Thyroid gland (tissue), 4 donors: Measurements from ENCODE around the gene CDC45. TPM values are rescaled to one million over a fixed set of nuclear protein-coding genes. Genes with fewer than 3 reads are reported as not detected.

Experiments used
- DNase-seq, 2 donors: peaks; one replicate each; pipeline ENCODE4 v3.0.0-alpha.2; 2019
- H3K27ac ChIP-seq, 3 donors: fragments of 200-600 bp; sonication (generic); 1 replicate in 2 of 3; 2 replicates in 1 of 3; pipeline ENCODE4 v1.5.1; 2016 to 2019; ENCODE audit warnings: mild to moderate bottlenecking in 1 of 3, moderate library complexity in 1 of 3
- H3K27me3 ChIP-seq: fragments of 200-600 bp; sonication (generic); one replicate; pipeline ENCODE4 v1.5.1; 2019
- H3K36me3 ChIP-seq, 2 donors: fragments of 200-600 bp; sonication (generic); one replicate each; pipeline ENCODE4 v1.5.1; 2016 to 2019
- H3K4me1 ChIP-seq, 2 donors: fragments of 200-600 bp; sonication (generic); one replicate each; pipeline ENCODE4 v1.5.1; 2017 to 2019
- H3K4me3 ChIP-seq, 3 donors: fragments of 200-600 bp; sonication (generic); replicated peaks in 1 of 3; 1 replicate in 2 of 3; 2 replicates in 1 of 3; pipeline ENCODE4 v1.5.1; 2016; ENCODE audit warnings: mild to moderate bottlenecking in 1 of 3
- H3K9me3 ChIP-seq: fragments of 200-600 bp; sonication (generic); one replicate; pipeline ENCODE4 v1.5.1; 2017
- CTCF ChIP-seq, 6 experiments: fragments of 200-600 bp in 3 of 6; fragments of 450-650 bp in 3 of 6; sonication (generic) in 3 of 6; IDR thresholded peaks; one replicate each; pipeline ENCODE4 v1.5.1; 2016 to 2019; ENCODE audit warnings: antibody characterized with exemption in 6 of 6, mild to moderate bottlenecking in 2 of 6, inconsistent platforms in 1 of 6, moderate library complexity in 1 of 6
- POLR2A ChIP-seq, 2 donors: fragments of 450-650 bp; IDR thresholded peaks; one replicate each; pipeline ENCODE4 v1.6.1; 2017; ENCODE audit warnings: antibody characterized with exemption in 2 of 2, mild to moderate bottlenecking in 2 of 2, moderate library complexity in 1 of 2
- WGBS, 2 donors: methylation state at CpG; one replicate each; pipeline ENCODE4 v1.1.5; 2017; 5-methylcytosine and 5-hydroxymethylcytosine counted together
- intact Hi-C: fragments of 100-400 bp; cut with DNase I; formaldehyde crosslinking; loops from one replicate; pipeline ENCODE4 v1.15.1; 2023
- total RNA-seq, 4 donors: library from RNA; depleted of rRNA; stranded (reverse); fragments of >200 nt; gene quantifications; one replicate each; pipeline ENCODE4 v1.2.3, GENCODE V29; 2016

Gene CDC45
- total RNA-seq, 4 donors from 2014 or later: 0.24 to 1.9 (median 1.7) TPM; not detected in 1

GRCh38 chr22:19471572-19471971, 8.1 kb upstream of the CDC45 start:
- no peak overlapping the region for H3K27ac ChIP-seq
- WGBS, 2 donors: 86 to 90% methylated on average over 11 of the region's 11 CpGs
- H3K4me1 ChIP-seq: no peaks in the 10 kb centered on the region
- intact Hi-C loops: loop anchor here (10.0 kb wide), 1 partner anchor 287 kb away; no protein-coding TSS in a partner anchor
- H3K4me3 ChIP-seq: no peak overlapping the region
- DNase-seq: no peak
- H3K27me3 ChIP-seq: no peaks in the 10 kb centered on the region
- H3K9me3 ChIP-seq: no peaks in the 10 kb centered on the region
- TF ChIP-seq POLR2A (IDR thresholded peaks at IDR 0.05) (no peak), CTCF (IDR thresholded peaks at IDR 0.05) (no peak)
- H3K36me3 ChIP-seq: peaks cover 49 to 74% of the 10 kb centered on the region in 2 donors

- intact Hi-C loops: loop anchor here (10.0 kb wide), 1 partner anchor 287 kb away; no protein-coding TSS in a partner anchor
- WGBS, 2 donors: 91 to 94% methylated on average over 8 of the region's 8 CpGs
- TF ChIP-seq CTCF (IDR thresholded peaks at IDR 0.05): no peak
- Histone ChIP-seq H3K27ac (no peak overlapping the region), H3K4me1 (peaks cover under 1 to 2% of the 10 kb centered on the region in 2 donors), H3K9me3 (no peaks in the 10 kb centered on the region), H3K27me3 (no peaks in the 10 kb centered on the region), H3K4me3 (no peak overlapping the region), H3K36me3 (peaks cover 43 to 67% of the 10 kb centered on the region in 2 donors)
- DNase-seq: no peak
Measured at GRCh38 chr22:19472233-19472632, 7.5 kb upstream of the CDC45 start.

GRCh38 chr22:19473578-19473977, 6.1 kb upstream of the CDC45 start:
- Histone ChIP-seq H3K27me3 (no peaks in the 10 kb centered on the region), H3K4me3 (no peak overlapping the region), H3K27ac (no peak overlapping the region), H3K9me3 (no peaks in the 10 kb centered on the region), H3K4me1 (peaks cover 11% of the 10 kb centered on the region in 2 donors), H3K36me3 (peaks cover 32 to 54% of the 10 kb centered on the region in 2 donors)
- 73 to 95% methylated on average over 3 of the region's 3 CpGs for WGBS, 2 donors
- no peak for DNase-seq
- no peak for TF ChIP-seq POLR2A (IDR thresholded peaks at IDR 0.05)
- no peak for TF ChIP-seq CTCF (IDR thresholded peaks at IDR 0.05)
- intact Hi-C loops: loop anchor here (10.0 kb wide), 1 partner anchor 289 kb away; no protein-coding TSS in a partner anchor

- 62 to 76% methylated on average over 3 of the region's 3 CpGs for WGBS, 2 donors
- H3K4me3 ChIP-seq: no peak overlapping the region
- peaks cover 15 to 32% of the 10 kb centered on the region in 2 donors for H3K36me3 ChIP-seq
- TF ChIP-seq POLR2A (IDR thresholded peaks at IDR 0.05) (no peak), CTCF (IDR thresholded peaks at IDR 0.05) (no peak)
- no peak for DNase-seq
- peaks cover 15 to 16% of the 10 kb centered on the region in 2 donors for H3K4me1 ChIP-seq
- no peaks in the 10 kb centered on the region for H3K27me3 ChIP-seq
- H3K27ac ChIP-seq: no peak overlapping the region
- no peaks in the 10 kb centered on the region for H3K9me3 ChIP-seq
- intact Hi-C loops: loop anchor here (10.0 kb wide), 1 partner anchor 291 kb away; no protein-coding TSS in a partner anchor
Measured at GRCh38 chr22:19476023-19476422, 3.7 kb upstream of the CDC45 start.

- Histone ChIP-seq H3K4me3 (peak overlapping the region in 1 of 3 donors; percentile 85), H3K27me3 (no peaks in the 10 kb centered on the region), H3K36me3 (peaks cover 1 to 22% of the 10 kb centered on the region in 2 donors), H3K27ac (no peak overlapping the region), H3K4me1 (peaks cover 15 to 16% of the 10 kb centered on the region in 2 donors), H3K9me3 (no peaks in the 10 kb centered on the region)
- no peak for DNase-seq
- 39 to 40% methylated on average over 5 of the region's 5 CpGs for WGBS, 2 donors
- intact Hi-C loops: loop anchor here (10.0 kb wide), 1 partner anchor 293 kb away; no protein-coding TSS in a partner anchor
- TF ChIP-seq CTCF (IDR thresholded peaks at IDR 0.05) (peak in 2 of 6 experiments; percentile 24 to 30), POLR2A (IDR thresholded peaks at IDR 0.05) (no peak)
Measured at GRCh38 chr22:19477321-19478044, 2.2 kb upstream of the CDC45 start.
